Activated CD4-positive, alpha-beta T cell treated with anti-CD3 and anti-CD28 coated beads for 4 hours (primary cell): Measurements from ENCODE around the gene MS4A6A.
A peak's percentile ranks its signal among the peaks of the same experiment; 100 is the strongest.
"Not testable (repeated sequence)": the region's sequence is repeated elsewhere in the genome, so short reads cannot be mapped to it uniquely, and the experiment has no call there.

Experiments
- DNase-seq, 2 donors: peaks; one replicate each; pipeline ENCODE4 v3.0.0-alpha.2; 2020

Gene MS4A6A

GRCh38 chr11:60183591-60184205, 815 bp upstream of the MS4A6A start:
- DNase-seq, result no peak

- no peak for DNase-seq
Measured at GRCh38 chr11:60175860-60176275, 7.0 kb downstream of the MS4A6A start.

GRCh38 chr11:60172011-60172410, 10.9 kb downstream of the MS4A6A start:
- DNase-seq, result no peak

- no peak for DNase-seq
Measured at GRCh38 chr11:60170566-60170965, 12.3 kb downstream of the MS4A6A start.

DNA sequence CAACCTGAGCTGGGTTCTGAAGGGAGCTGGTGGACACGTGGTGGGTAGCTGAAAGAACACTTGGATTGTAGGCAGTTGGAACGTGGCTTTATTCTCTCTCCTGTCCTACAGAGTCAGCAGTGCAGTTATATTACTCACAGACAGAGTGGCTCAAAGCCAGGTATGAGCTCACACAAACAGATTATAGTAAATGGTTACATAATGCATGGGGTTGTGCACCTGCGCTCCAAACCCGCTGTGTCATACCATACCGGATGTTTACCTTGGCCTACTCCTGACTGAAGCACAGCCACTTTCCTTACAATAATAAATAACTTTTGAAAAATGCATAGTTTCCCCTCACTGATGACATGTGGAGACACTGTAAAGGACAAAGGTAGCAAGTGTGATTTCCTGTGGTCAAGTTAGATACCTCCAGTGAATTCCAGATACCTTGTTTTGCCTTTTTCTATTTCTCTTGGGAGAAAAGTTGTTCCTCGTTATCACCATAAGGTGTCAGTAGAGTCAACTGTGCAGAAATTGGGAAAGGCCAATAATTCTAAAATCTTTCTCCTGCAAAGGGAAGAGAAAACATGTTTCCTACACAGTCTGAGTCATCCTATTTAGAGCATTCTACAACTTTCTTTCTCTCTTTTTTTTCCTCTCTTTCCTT, 13.5 kb downstream of the MS4A6A start:
- no peak for DNase-seq

DNA sequence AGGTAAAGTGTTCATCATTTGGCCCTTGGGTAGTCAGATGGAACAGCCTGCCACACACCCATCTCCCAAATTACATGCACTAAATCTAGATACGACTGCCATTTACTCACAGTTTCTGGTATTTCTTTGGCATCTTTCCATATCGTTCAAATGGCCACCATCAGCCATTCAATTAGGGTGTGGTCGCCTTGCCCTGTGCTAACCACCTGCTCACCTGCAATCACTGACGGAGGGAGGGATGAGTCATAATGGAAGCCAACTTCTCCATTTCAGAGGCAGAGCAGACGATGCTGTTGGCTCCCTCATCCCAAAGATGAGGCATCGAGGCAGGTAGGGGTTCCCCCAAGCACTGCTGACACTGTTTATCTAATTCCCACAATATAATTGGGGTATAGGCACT, 14.6 kb downstream of the MS4A6A start:
- DNase-seq, result no peak

DNA sequence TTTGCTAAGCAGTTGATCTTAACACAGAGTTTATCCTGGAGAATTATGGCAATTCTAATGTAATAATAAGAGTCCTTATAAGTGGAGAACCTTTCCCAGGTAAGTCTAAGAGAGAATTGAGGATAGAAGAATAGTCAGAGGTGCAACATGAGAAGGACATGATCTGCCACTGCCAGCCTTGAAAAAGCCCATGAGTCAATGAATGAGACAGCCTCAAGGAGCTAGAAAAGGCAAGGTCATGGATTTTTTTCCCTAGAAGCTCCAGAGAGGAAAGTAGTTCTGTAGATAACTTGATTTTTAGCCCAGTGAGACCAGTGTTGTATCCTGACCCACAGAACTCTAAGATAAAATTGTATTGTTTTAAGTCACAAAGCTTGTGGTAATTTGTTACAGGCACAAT, 16.9 kb downstream of the MS4A6A start:
- DNase-seq, result no peak

GRCh38 chr11:60165538-60165937, 17.3 kb downstream of the MS4A6A start:
- DNase-seq, result no peak

- DNase-seq, result no peak
Measured at GRCh38 chr11:60164550-60165075, 18.3 kb downstream of the MS4A6A start.

- DNase-seq, result no peak
Measured at GRCh38 chr11:60161766-60162165, 21.1 kb downstream of the MS4A6A start.

- DNase-seq, result no peak
Measured at GRCh38 chr11:60161107-60161506, 21.8 kb downstream of the MS4A6A start.

DNA sequence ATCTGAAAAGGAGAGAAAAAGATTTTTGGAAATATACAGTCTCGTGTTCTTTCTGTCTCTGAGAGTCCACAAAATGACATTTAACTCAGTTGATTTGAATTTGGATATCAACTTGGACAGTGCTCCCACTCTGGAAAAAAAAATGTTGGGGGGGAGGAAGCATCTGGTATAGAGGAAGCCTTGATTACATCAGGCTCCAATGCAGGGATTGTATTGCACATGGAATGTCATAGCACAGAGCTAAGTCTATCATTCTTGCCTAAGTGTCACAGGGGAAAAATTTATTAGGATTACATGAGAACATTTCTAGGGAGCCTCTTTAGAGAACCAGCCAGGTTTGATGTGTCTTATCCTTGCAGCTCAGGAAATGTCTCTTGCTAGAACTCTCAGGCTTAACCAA, 23.0 kb downstream of the MS4A6A start:
- DNase-seq, result no peak

- no peak for DNase-seq
Measured at GRCh38 chr11:60159284-60159683, 23.6 kb downstream of the MS4A6A start.

GRCh38 chr11:60158636-60159035, 24.2 kb downstream of the MS4A6A start:
- no peak for DNase-seq

DNA sequence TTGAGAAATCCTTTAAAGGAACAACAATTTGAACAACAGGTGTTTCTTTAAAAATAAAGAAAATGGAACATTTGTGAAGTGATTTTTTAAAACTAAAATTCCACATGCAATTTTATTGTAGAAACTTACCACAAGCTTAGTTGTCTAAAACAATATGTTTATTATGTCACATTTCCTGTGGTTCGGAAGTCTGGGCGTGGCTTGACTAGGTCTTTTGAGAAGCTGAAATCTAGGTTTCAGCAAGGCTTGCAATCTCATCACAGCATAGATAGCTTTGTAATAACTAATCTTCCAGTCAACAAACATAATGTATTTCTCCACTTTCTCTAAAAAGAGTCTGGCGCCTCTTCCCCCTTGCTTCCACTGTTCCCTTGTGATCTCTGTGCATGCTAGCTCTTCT, 27.0 kb downstream of the MS4A6A start:
- DNase-seq, result no peak

- DNase-seq, result not testable (repeated sequence)
Measured at GRCh38 chr11:60152727-60153126, 30.2 kb downstream of the MS4A6A start.

DNA sequence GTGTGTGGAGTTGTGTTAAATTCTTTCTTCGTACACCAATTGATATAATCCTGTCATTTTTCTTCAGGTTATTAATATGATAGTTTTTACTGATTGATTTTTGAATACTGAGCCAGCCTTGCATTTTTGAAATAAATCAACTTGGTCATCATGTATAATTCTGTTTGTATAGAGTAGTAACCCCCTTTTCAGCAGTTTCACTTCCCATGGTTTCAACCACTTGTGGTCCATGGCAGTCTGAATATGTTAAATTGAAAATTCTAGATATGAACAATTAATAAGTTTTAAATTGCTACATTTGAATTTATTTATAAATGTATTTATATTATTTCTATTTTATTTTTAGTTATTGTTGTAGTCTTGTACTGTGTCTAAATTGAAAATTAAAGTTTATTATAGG, 32.6 kb downstream of the MS4A6A start:
- DNase-seq, result no peak

DNA sequence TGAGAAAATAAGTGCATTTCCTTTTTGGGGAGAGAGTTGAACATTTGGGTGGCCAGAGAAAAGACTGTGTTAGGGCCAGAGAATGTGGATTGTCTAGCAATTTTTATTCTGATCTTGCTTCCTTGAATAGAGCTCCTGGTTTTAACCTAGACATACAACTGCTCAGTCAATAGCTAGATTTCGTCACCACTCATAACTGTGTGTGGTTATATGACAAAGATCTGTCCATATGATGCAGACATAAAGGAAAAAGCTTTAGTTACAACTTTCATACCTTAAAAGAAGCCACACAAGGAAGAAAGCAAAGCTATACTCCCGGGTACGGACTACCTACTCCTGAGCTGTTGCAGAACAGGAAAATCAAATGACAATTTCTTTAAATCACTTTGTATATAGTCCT, 37.2 kb downstream of the MS4A6A start:
- DNase-seq, result no peak

DNA sequence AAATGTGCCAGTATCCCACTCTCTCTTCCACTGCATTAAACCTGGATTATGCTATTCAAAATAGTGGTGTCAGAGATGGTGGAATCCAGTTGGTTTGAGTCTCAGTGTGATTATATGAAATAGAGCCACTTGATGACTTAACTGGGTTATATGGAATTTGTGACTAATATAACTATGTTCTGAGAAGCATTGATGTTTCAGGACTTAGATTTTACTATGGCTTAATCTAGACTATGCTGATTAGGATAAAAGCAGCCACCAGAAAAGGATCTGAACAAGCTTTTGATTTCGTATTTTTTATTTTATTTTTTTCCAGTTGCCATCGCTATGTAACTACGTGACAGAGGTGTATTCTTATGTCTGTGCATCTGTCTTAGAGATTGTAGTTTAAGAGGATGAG, 39.1 kb downstream of the MS4A6A start:
- DNase-seq, result no peak

- no peak for DNase-seq
Measured at GRCh38 chr11:60133917-60134316, 49.0 kb downstream of the MS4A6A start.

- DNase-seq, result no peak
Measured at GRCh38 chr11:60131912-60132311, 51.0 kb downstream of the MS4A6A start.

GRCh38 chr11:60130496-60130895, 52.4 kb downstream of the MS4A6A start:
- peak in 1 of 2 donors; percentile 2 for DNase-seq

DNA sequence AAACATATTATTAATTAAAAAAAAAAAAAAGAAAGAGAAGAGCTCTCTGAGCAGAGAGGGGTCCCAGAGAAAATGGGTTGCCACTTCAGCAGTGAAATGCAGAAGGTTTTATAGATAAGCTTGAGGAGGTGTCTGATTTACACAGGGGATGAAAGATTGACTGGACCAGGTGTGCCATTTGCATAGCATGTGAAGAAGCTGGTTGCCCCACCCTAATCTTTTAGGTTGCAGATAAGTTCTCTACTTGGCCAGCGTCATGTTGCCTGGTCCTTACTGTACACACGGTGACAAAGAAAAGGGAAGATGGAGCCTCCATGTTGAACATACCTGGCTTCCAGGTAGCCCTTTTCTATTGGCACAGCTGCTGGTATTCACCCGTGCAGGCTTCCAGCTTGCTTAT, 53.0 kb downstream of the MS4A6A start:
- DNase-seq, result no peak

DNA sequence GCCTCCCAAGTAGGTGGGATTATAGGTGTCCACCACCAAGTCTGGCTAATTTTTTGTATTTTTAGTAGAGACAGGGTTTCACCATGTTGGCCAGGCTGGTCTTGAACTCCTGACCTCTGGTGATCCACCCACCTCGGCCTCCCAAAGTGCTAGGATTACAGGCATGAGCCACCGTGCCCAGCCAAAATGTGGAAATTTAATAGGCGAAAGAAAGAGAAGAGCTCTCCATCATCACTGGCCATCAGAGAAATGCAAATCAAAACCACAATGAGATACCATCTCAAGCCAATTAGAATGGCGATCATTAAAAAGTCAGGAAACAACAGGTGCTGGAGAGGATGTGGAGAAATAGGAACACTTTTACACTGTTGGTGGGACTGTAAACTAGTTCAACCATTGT, 54.0 kb downstream of the MS4A6A start:
- DNase-seq, result not testable (repeated sequence)

DNA sequence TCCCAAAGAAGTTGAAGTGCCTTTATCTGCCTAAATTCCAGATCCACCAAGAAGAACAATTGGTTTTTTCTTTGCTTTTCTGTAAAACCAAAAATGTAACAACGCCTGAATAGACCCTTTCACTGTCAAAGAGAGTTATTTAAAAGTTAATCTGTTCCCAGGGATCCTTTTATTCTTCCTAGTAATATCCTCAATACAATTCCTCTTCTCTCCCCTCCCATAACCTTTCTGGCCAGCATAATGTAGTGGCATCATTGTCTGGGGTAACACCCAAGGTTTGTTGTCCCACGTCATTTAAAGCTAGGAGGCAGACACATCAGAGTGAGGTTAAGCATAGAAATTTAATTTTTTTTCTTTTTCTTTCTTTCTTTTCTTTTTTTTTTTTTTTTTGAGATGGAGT, 54.5 kb downstream of the MS4A6A start:
- no peak for DNase-seq
